ENCODE measurements around the gene C1QTNF4. TPM values are rescaled to one million over a fixed set of nuclear protein-coding genes. Genes with fewer than 3 reads are reported as not detected.

C1QTNF4 gene
- polyA plus RNA-seq, 1 donor (not counting 4 experiments of a cell fraction or from before 2014, with no cell fraction given), result not detected

- TF ChIP-seq CTCF (optimal IDR thresholded peaks at IDR 0.05 in 1 of 3, IDR thresholded peaks at IDR 0.05 in 1 of 3, conservative IDR thresholded peaks at IDR 0.05 in 1 of 3; ENCODE audit: extremely low read depth in 1 of 3, insufficient read depth in 2 of 3, low read length in 3 of 3), result no peak
- Histone ChIP-seq H3K36me3 (ENCODE audit: control insufficient read depth in 2 of 2, extremely low read depth in 1 of 2, insufficient read depth in 2 of 2, low read length in 2 of 2) (no peaks in the 10 kb centered on the region), H2AFZ (ENCODE audit: control insufficient read depth, low read length) (no peak overlapping the region), H3K9me3 (ENCODE audit: control insufficient read depth, low read depth, low read length) (no peaks in the 10 kb centered on the region), H3K9ac (ENCODE audit: control insufficient read depth, extremely low read depth, insufficient read depth, low read length) (no peak overlapping the region), H3K9me1 (ENCODE audit: control insufficient read depth, extremely low read depth, insufficient read depth, low read length) (no peaks in the 10 kb centered on the region), H3K4me3 (ENCODE audit: control insufficient read depth in 2 of 3, extremely low read depth in 1 of 3, insufficient read depth in 2 of 3, low read depth in 1 of 3, low read length in 3 of 3) (no peak overlapping the region), H3K27ac (ENCODE audit: control insufficient read depth, insufficient read depth, low read length) (no peak overlapping the region), H3K79me2 (ENCODE audit: control insufficient read depth, insufficient read depth, low read length) (no peaks in the 10 kb centered on the region), H4K20me1 (ENCODE audit: control insufficient read depth, extremely low read depth, insufficient read depth, low read length) (no peaks in the 10 kb centered on the region), H3K4me2 (ENCODE audit: control insufficient read depth, extremely low read depth, insufficient read depth, low read depth, low read length) (no peak overlapping the region), H3K4me1 (ENCODE audit: control insufficient read depth, extremely low read depth, insufficient read depth, low read length) (no peaks in the 10 kb centered on the region), H3K27me3 (ENCODE audit: control insufficient read depth, extremely low read depth, insufficient read depth, low read length) (no peaks in the 10 kb centered on the region)
- DNase-seq (ENCODE audit: low read depth, low spot score), result no peak
- dilution Hi-C loops (cut with MboI; ENCODE audit: extremely low pct_ligation_motif_present, low sequenced_read_pairs), result no loop called here
- FAIRE-seq, result no peak
Observed at GRCh38 chr11:47606731-47607130, 12.5 kb upstream of the C1QTNF4 start.

DNA sequence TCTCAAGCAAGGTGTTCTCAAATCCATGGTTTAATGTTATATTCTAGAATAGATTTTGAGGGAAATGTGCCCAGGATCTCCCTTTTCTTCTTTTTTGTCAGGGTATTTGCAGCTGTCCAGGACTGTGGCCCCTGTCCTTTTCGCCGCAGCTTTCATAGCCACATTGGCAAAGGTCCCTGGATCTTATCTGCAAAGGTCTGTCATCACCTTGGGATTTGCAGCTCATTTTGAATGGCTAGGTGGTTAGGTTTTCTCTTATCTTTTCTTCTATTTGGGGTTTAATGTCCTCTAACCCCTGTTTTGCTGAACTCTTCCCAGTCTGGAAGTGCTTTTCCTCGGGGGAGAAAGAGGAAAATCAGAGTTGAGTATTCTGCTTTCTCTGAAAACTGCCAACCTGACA is 11.7 kb upstream of the C1QTNF4 start:
- dilution Hi-C loops (cut with MboI; ENCODE audit: extremely low pct_ligation_motif_present, low sequenced_read_pairs), result no loop called here
- no peaks in the 10 kb centered on the region for H3K4me1 ChIP-seq (ENCODE audit: control insufficient read depth, extremely low read depth, insufficient read depth, low read length)
- FAIRE-seq, result no peak

More for the DNA sequence above, 11.7 kb upstream of the C1QTNF4 start:
- Histone ChIP-seq H3K4me2 (ENCODE audit: control insufficient read depth, extremely low read depth, insufficient read depth, low read depth, low read length) (no peak overlapping the region), H2AFZ (ENCODE audit: control insufficient read depth, low read length) (no peak overlapping the region), H3K27me3 (ENCODE audit: control insufficient read depth, extremely low read depth, insufficient read depth, low read length) (no peaks in the 10 kb centered on the region), H3K9me1 (ENCODE audit: control insufficient read depth, extremely low read depth, insufficient read depth, low read length) (no peaks in the 10 kb centered on the region), H3K9ac (ENCODE audit: control insufficient read depth, extremely low read depth, insufficient read depth, low read length) (no peak overlapping the region), H4K20me1 (ENCODE audit: control insufficient read depth, extremely low read depth, insufficient read depth, low read length) (no peaks in the 10 kb centered on the region), H3K27ac (ENCODE audit: control insufficient read depth, insufficient read depth, low read length) (no peak overlapping the region), H3K9me3 (ENCODE audit: control insufficient read depth, low read depth, low read length) (no peaks in the 10 kb centered on the region), H3K4me3 (ENCODE audit: control insufficient read depth in 2 of 3, extremely low read depth in 1 of 3, insufficient read depth in 2 of 3, low read depth in 1 of 3, low read length in 3 of 3) (no peak overlapping the region), H3K36me3 (ENCODE audit: control insufficient read depth in 2 of 2, extremely low read depth in 1 of 2, insufficient read depth in 2 of 2, low read length in 2 of 2) (no peaks in the 10 kb centered on the region), H3K79me2 (ENCODE audit: control insufficient read depth, insufficient read depth, low read length) (no peaks in the 10 kb centered on the region)
- no peak for DNase-seq (ENCODE audit: low read depth, low spot score)
- TF ChIP-seq CTCF (optimal IDR thresholded peaks at IDR 0.05 in 1 of 3, IDR thresholded peaks at IDR 0.05 in 1 of 3, conservative IDR thresholded peaks at IDR 0.05 in 1 of 3; ENCODE audit: extremely low read depth in 1 of 3, insufficient read depth in 2 of 3, low read length in 3 of 3) (no peak), EZH2 (IDR thresholded peaks at IDR 0.05; ENCODE audit: low read length) (no peak)
